K562 (cell line): ENCODE results near the gene RAB31. TPM values are rescaled to one million over a fixed set of nuclear protein-coding genes. Genes with fewer than 3 reads are reported as not detected.

Experiments
- CC2D1A ChIP-seq: fragments of 450-650 bp; IDR thresholded peaks from 2 replicates; pipeline ENCODE4 v1.6.1; 2017; ENCODE audit warnings: mild to moderate bottlenecking
- ETV1 ChIP-seq: fragments of 450-650 bp; conservative IDR thresholded peaks from 2 replicates; pipeline ENCODE4 v1.6.1; 2016; ENCODE audit warnings: missing genetic modification characterization, control low read depth, low read depth, missing compliant biosample characterization
- EZH2 ChIP-seq: IDR thresholded peaks from 2 replicates; pipeline ENCODE4 v1.6.1; 2012; ENCODE audit warnings: low read depth, mild to moderate bottlenecking, inconsistent platforms, low read length, borderline replicate concordance
- HNRNPH1 ChIP-seq: fragments of 200-400 bp; formaldehyde crosslinking; optimal IDR thresholded peaks from 2 replicates; pipeline ENCODE3; 2017; ENCODE audit warnings: low read depth, mild to moderate bottlenecking, low read length, moderate library complexity
- MAFG ChIP-seq: fragments of 450-650 bp; conservative IDR thresholded peaks from 2 replicates; pipeline ENCODE4 v1.6.1; 2016; ENCODE audit warnings: missing genetic modification characterization, missing compliant biosample characterization
- MCM5 ChIP-seq: fragments of 450-650 bp; IDR thresholded peaks from 2 replicates; pipeline ENCODE4 v1.6.1; 2016; ENCODE audit warnings: low read depth
- NONO ChIP-seq, 2 experiments: fragments of 200-400 bp in 1 of 2; fragments of 450-650 bp in 1 of 2; formaldehyde crosslinking in 1 of 2; IDR thresholded peaks; 2 replicates each; pipeline ENCODE4 v1.6.1; 2017; ENCODE audit warnings: low read depth in 2 of 2, mild to moderate bottlenecking in 2 of 2, moderate library complexity in 2 of 2, low read length in 1 of 2
- NR4A1 ChIP-seq, 2 experiments: fragments of 250-450 bp in 1 of 2; fragments of 450-650 bp in 1 of 2; sonication (Bioruptor Pico) in 1 of 2; IDR thresholded peaks; 2 replicates each; pipeline versions ENCODE4 v1.4.0 to v1.6.1; 2016 to 2020; ENCODE audit warnings: mild to moderate bottlenecking in 2 of 2, missing compliant biosample characterization in 1 of 2, missing genetic modification characterization in 1 of 2, moderate library complexity in 1 of 2
- POLR2A ChIP-seq: fragments of 450-650 bp; conservative IDR thresholded peaks from 2 replicates; pipeline ENCODE4 v1.6.1; 2016
- RBFOX2 ChIP-seq: fragments of 200-400 bp; formaldehyde crosslinking; IDR thresholded peaks from 2 replicates; pipeline ENCODE4 v1.6.1; 2017; ENCODE audit warnings: low read depth, mild to moderate bottlenecking, low read length, moderate library complexity
- RUNX1 ChIP-seq: sonication (generic); IDR thresholded peaks from 2 replicates; pipeline ENCODE4 v1.6.1; 2016; ENCODE audit warnings: antibody characterized with exemption, low read depth
- SMARCB1 ChIP-seq: IDR thresholded peaks from 2 replicates; pipeline ENCODE4 v1.6.1; 2011; ENCODE audit warnings: improper control_type of control experiment, low read depth; ENCODE audit not compliant: insufficient read length
- SP2 ChIP-seq: IDR thresholded peaks from 2 replicates; pipeline ENCODE4 v1.6.1; 2011; ENCODE audit warnings: mild to moderate bottlenecking, low read depth, low read length, moderate library complexity; ENCODE audit not compliant: poor library complexity, severe bottlenecking; ENCODE audit errors: extremely low read depth
- SRF ChIP-seq, 2 experiments: fragments of 250-450, 450-650 bp in 1 of 2; sonication (Bioruptor Pico) in 1 of 2; sonication (generic) in 1 of 2; formaldehyde crosslinking; IDR thresholded peaks; 2 replicates each; pipeline versions ENCODE4 v1.5.0 to v1.5.1; 2020 to 2022; ENCODE audit warnings: mild to moderate bottlenecking in 1 of 2, missing genetic modification reagents in 1 of 2
- TEAD1 ChIP-seq, 2 experiments: fragments of 450-650 bp in 1 of 2; sonication (generic) in 1 of 2; formaldehyde crosslinking; IDR thresholded peaks; 2 replicates each; pipeline versions ENCODE4 v1.4.0 to v1.8.0; 2020 to 2022; ENCODE audit warnings: mild to moderate bottlenecking in 2 of 2, missing genetic modification reagents in 1 of 2
- TEAD4 ChIP-seq, 2 experiments: sonication (generic) in 1 of 2; formaldehyde crosslinking in 1 of 2; IDR thresholded peaks; 2 replicates each; pipeline versions ENCODE4 v1.6.1 to v1.8.0; 2012 to 2022; ENCODE audit warnings: borderline replicate concordance in 1 of 2, inconsistent platforms in 1 of 2, low read length in 1 of 2, mild to moderate bottlenecking in 1 of 2, missing genetic modification reagents in 1 of 2
- TOE1 ChIP-seq, 2 experiments: fragments of 450-650 bp in 1 of 2; sonication (generic) in 1 of 2; formaldehyde crosslinking in 1 of 2; IDR thresholded peaks; 2 replicates each; pipeline versions ENCODE4 v1.7.1 to v1.8.0; 2016 to 2022; ENCODE audit warnings: borderline replicate concordance in 2 of 2, mild to moderate bottlenecking in 2 of 2, antibody characterized with exemption in 1 of 2, inconsistent platforms in 1 of 2, low read depth in 1 of 2, missing genetic modification reagents in 1 of 2, moderate library complexity in 1 of 2
- ZNF584 ChIP-seq: fragments of 200-800 bp; sonication (Bioruptor generic); IDR thresholded peaks from 2 replicates; pipeline ENCODE4 v1.6.1; 2016; ENCODE audit warnings: low read depth, mild to moderate bottlenecking, missing genetic modification characterization, missing compliant biosample characterization
- polyA plus RNA-seq, 8 experiments: library from polyadenylated mRNA; depleted of rRNA in 4 of 8; stranded (reverse) in 5 of 8; unstranded in 3 of 8; fragments of >200 nt; fragmentation: Nextera tagmentation in 2 of 8; fragmentation: Illumina TruSeq in 1 of 8; extraction: Ambion mirVana in 2 of 8; extraction: Trizol in 1 of 8; gene quantifications; 2 replicates each; pipeline versions ENCODE4 v1.2.1 to v1.2.3, GENCODE V29; 2011 to 2014; ENCODE audit warnings: inconsistent platforms in 1 of 8, missing spikeins in 1 of 8
- total RNA-seq, 7 experiments: library from RNA; depleted of rRNA in 6 of 7; stranded (reverse); fragments of >200 nt in 6 of 7; fragmentation: Illumina TruSeq in 2 of 7; extraction: Trizol in 2 of 7; gene quantifications; 2 replicates each; pipeline versions ENCODE4 v1.2.1 to v1.2.3, GENCODE V29; 2011 to 2021; ENCODE audit warnings: low replicate concordance in 1 of 7
- TF ChIP-seq, protein P1 (sequence below), 2 experiments: IDR thresholded peaks; 2 replicates each; pipeline ENCODE4 v1.6.1; 2012; ENCODE audit warnings: improper control_type of control experiment in 2 of 2, low read depth in 2 of 2, low read length in 2 of 2, borderline replicate concordance in 1 of 2
- TF ChIP-seq, protein P2 (sequence below): sonication (generic); formaldehyde crosslinking; IDR thresholded peaks from 2 replicates; pipeline ENCODE4 v1.9.0; 2022; ENCODE audit warnings: mild to moderate bottlenecking, missing genetic modification reagents
- TF ChIP-seq, protein P3 (sequence below): fragments of 250-450 bp; sonication (Bioruptor Pico); IDR thresholded peaks from 2 replicates; pipeline ENCODE4 v1.8.0; 2022; ENCODE audit warnings: inconsistent platforms, mild to moderate bottlenecking, moderate library complexity, borderline replicate concordance
- TF ChIP-seq, protein P4 (sequence below): fragments of 250-450 bp; sonication (Bioruptor Pico); IDR thresholded peaks from 2 replicates; pipeline ENCODE4 v1.8.0; 2021; ENCODE audit warnings: moderate library complexity, mild to moderate bottlenecking, inconsistent platforms

RAB31 gene
- total and polyA plus RNA-seq, 9 of the 15 experiments (the other 6 are each of a cell fraction or from before 2014, with no cell fraction given) = 20.7 to 70.4 (median 41.3) TPM

DNA sequence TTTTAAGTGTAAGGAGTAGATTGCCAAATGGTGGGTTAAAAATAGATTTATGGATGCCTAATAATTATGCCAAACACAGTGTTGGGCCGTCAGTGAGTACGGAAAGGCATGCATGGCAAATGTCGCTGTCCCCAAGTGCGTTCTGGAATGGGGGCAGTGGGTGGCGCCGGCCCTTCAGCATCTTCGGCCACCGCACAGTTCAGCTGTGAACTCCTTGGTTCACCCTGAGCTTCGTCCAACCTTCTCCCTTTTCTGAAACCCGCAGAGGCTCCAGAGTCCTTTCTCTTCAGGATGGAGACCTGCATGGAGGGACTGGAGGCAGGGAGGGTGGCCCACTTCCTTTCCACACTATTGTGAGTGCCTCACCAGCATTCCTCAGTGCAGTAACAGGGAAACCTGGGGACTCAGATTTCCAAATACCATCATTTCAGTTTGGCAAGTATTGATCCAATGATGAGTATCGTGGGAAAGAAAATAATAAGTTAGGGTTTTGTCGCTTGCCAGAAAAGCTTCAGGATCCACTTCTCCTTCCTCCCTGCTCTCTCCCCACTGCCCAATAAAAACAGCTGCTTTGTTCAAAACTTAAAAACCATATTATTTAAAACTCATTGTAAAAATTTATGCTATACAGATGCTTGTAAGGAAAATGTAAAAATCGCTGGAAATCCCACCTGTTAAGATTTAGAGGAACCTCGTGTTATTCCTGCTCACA, 103.0 kb downstream of the RAB31 start (continued):
- TF ChIP-seq NONO (IDR thresholded peaks at IDR 0.05; ENCODE audit: low read depth in 2 of 2, low read length in 1 of 2) (no peak), POLR2A (no peak), ZNF584 (no peak), NR4A1 (CRISPR knock-in tag; IDR thresholded peaks at IDR 0.05) (no peak), NR4A1 (tag; IDR thresholded peaks at IDR 0.05) (0 out of 2 replicates have a peak, but pooled peaks have one; percentile 57), HNRNPH1 (no peak), SP2 (no peak), RUNX1 (no peak), TEAD1 (CRISPR knock-in tag; IDR thresholded peaks at IDR 0.05) (peak in 1 of 2 experiments; percentile 47; a peak in 1 of 4 replicates), RBFOX2 (peak; percentile 49), SMARCB1 (no peak), TEAD4 (IDR thresholded peaks at IDR 0.05; ENCODE audit: low read length) (peak; percentile 18; the same call in 1 of the 2 replicates), TEAD4 (CRISPR knock-in tag; IDR thresholded peaks at IDR 0.05; ENCODE audit: borderline replicate concordance) (no peak), SRF (CRISPR knock-in tag; IDR thresholded peaks at IDR 0.05) (no peak), TOE1 (IDR thresholded peaks at IDR 0.05; ENCODE audit: borderline replicate concordance) (0 out of 2 replicates have a peak, but pooled peaks have one; percentile 22), TOE1 (CRISPR knock-in tag; IDR thresholded peaks at IDR 0.05; ENCODE audit: borderline replicate concordance, low read depth) (no peak), MAFG (tag) (no peak), CC2D1A (0 out of 2 replicates have a peak, but pooled peaks have one; percentile 11), ETV1 (tag) (no peak), MCM5 (no peak), EZH2 (no peak)
- TF ChIP-seq, protein P1, sequence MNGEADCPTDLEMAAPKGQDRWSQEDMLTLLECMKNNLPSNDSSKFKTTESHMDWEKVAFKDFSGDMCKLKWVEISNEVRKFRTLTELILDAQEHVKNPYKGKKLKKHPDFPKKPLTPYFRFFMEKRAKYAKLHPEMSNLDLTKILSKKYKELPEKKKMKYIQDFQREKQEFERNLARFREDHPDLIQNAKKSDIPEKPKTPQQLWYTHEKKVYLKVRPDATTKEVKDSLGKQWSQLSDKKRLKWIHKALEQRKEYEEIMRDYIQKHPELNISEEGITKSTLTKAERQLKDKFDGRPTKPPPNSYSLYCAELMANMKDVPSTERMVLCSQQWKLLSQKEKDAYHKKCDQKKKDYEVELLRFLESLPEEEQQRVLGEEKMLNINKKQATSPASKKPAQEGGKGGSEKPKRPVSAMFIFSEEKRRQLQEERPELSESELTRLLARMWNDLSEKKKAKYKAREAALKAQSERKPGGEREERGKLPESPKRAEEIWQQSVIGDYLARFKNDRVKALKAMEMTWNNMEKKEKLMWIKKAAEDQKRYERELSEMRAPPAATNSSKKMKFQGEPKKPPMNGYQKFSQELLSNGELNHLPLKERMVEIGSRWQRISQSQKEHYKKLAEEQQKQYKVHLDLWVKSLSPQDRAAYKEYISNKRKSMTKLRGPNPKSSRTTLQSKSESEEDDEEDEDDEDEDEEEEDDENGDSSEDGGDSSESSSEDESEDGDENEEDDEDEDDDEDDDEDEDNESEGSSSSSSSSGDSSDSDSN (IDR thresholded peaks at IDR 0.05; ENCODE audit: borderline replicate concordance in 1 of 2, low read depth in 2 of 2, low read length in 2 of 2) = no peak
- TF ChIP-seq, protein P2, sequence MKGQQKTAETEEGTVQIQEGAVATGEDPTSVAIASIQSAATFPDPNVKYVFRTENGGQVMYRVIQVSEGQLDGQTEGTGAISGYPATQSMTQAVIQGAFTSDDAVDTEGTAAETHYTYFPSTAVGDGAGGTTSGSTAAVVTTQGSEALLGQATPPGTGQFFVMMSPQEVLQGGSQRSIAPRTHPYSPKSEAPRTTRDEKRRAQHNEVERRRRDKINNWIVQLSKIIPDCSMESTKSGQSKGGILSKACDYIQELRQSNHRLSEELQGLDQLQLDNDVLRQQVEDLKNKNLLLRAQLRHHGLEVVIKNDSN (CRISPR knock-in tag) = no peak
- TF ChIP-seq, protein P3, sequence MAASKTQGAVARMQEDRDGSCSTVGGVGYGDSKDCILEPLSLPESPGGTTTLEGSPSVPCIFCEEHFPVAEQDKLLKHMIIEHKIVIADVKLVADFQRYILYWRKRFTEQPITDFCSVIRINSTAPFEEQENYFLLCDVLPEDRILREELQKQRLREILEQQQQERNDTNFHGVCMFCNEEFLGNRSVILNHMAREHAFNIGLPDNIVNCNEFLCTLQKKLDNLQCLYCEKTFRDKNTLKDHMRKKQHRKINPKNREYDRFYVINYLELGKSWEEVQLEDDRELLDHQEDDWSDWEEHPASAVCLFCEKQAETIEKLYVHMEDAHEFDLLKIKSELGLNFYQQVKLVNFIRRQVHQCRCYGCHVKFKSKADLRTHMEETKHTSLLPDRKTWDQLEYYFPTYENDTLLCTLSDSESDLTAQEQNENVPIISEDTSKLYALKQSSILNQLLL (CRISPR knock-in tag) = no peak
- TF ChIP-seq, protein P4, sequence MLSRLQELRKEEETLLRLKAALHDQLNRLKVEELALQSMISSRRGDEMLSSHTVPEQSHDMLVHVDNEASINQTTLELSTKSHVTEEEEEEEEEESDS = no peak
